DMS 273 treated with DMSO at 0.1 percent for 48 hours (cell line): ENCODE measurements around the gene BUB1B.
"Not testable (repeated sequence)": the region's sequence is repeated elsewhere in the genome, so short reads cannot be mapped to it uniquely, and the experiment has no call there.

Source experiments
- DNase-seq: peaks from one replicate; lab custom pipeline; 2025; lab: John Stamatoyannopoulos, UW

The BUB1B gene

DNA sequence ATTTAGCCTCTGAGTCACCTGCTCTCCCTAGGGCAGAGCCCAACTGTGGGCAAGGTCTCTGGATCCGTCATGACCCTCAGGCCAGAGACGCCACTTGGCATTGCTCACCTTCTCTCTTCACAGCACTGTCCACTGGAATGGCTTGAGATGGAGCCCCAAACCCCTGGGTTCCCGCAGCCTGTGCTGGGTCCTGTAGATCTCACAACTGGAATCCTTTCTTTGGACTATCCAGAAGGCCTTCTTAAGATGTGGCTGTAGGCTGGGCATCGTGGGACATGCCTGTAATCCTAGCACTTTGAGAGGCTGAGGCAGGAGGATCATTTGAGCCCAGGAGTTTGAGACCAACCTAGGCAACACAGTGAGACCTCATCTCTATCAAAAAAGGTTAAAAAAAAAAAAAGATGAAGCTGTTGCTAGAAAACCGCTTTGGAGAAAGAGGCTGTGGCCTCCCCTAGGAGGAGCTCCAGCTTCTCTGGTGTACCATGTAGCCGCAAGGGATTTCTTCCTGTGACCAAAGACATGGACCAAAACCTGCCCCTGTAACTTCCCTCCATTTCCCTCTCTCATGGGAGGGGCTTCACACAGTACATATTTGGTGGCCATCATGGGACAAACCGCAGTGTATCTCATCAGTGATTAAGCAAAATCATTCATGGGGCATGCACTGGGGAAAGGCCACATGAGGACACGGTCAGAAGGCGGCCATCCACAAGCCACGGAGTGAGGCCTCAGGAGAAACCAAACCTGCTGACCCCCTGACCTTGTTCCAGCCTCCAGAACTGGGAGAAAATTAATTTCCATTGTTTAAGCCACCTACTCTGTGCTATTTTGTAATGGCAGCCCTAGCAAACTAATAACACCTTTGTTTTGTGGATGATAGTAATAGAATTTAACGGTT, 23.3 kb upstream of the BUB1B start:
- no peak for DNase-seq

GRCh38 chr15:40138201-40138570, 22.7 kb upstream of the BUB1B start:
- not testable (repeated sequence) for DNase-seq

DNA sequence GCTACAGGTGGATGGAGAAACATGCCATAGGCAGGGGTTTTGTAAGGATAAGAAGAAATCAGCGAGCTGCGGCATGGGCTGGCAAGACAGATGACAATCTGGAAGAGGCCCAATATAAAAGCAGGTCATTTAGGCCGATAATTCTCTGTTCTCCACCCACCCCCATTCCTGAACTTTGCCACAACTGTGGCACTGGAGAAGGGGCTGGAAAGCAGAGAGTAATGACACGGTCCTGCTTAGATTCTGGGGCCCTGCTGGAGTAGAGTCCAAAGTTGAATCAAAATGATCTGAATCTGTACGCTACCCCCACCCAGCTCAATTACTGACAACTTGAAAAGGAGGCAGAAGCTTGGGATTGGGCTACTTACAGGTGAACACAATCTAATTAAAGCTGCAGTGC, 18.4 kb upstream of the BUB1B start:
- DNase-seq = no peak

DNA sequence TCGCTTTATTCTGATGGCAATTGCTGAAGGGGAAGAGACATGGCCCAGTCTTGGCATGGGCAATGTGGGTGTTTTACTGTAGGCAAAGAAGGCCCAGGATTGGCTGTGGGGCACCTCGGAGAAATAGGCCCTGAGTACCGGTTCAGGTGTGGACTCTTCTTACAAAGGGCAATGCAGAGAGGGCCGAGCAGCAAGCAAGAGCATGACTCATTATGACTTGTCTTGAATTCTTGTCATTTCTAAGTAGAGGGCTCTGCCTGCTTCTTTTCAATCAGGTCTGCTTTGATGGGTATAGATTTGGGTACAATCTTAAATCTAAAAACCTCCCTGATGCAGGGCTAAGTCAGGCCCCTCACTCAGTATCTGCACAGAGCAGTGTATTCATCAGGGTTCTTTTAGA, 14.8 kb upstream of the BUB1B start:
- no peak for DNase-seq

- DNase-seq = no peak
Measured at GRCh38 chr15:40149339-40149738, 11.5 kb upstream of the BUB1B start.

DNA sequence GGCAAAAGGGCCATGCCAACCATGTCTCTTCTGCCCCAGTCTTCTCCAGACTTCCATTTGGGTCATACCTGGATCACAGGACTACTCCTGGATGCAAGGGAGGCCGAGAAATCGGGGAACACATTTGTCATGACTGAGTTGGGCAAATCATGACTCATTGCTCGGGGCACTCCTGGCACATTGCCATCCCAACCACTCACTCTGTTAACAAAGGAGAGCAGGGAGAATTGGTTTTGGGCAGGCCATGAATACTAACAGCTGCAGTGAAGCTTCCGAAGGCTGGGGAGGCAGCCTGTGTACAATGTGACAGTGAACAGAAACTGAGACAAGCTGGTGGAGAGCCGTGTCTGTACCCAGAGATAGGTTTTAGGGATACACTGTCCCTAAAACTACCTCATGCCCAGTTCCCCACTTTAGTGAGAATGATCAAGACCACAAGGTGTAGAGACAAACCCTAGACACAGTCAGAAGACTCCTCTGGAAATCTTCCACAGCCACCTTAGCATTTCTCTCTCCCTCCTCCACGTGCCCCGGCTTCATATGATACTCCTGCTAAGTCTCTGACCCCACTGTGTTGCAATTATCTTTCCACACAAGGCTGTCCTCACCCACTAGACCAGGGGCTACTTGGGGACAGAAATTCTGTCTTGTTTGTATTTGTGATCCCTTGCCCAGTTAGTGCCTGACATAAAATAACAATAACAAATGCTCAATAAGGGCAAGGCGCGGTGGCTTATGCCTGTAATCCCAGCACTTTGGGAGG, 10.5 kb upstream of the BUB1B start:
- DNase-seq = no peak

- DNase-seq = no peak
Measured at GRCh38 chr15:40151499-40151898, 9.4 kb upstream of the BUB1B start.

DNA sequence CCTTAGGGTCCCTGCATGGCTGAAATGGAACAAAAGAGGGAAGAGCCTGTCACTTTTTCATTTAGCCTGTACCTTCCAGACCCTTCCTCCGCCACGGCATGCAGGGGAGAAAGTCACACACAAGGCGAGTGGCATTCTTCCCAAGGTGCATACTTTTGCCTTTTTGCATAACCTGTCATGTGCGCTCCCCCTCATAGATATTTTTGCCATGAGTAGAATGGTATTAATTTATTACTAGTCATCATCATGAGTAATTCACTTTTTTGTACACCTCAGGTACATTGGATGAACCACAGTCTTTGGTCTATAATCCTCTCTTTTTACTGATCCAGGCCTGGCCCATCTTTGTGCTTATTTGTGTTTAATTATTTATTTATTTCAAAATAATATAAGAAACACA, 8.9 kb upstream of the BUB1B start:
- DNase-seq = no peak

GRCh38 chr15:40154821-40155220, 6.0 kb upstream of the BUB1B start:
- not testable (repeated sequence) for DNase-seq

DNA sequence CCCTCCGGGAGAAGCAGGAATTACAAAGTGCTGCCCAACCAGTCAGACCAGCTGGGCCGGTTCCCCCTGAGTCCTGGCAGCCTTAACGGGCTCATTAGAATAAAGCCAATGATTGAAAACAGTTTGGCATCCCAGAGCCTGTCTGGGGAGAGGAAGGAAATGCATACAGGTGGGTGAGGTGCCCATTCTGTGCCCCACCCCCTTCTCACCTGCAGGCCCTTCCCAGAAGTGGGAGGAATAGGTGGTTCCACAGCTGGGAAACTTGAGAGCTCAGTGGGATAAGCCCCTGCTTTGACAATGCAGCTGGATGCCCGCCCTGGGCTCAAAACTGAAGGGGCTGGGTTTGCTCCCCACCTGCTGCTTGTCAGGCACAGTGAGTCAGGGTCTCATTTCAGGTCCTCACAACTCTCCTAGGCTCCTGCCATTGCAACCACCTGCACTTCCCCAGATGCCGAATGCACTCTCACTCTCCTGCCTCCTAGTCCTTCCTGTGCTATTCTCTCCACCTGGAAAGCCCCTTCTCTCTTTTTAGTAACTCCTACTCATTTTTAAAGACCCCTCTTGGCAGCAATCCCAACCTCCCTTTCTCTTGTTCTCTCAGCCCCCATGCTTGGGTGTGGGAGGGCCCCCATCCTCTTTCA, 5.5 kb upstream of the BUB1B start:
- DNase-seq = no peak

- no peak for DNase-seq
Measured at GRCh38 chr15:40157778-40158447, 3.0 kb upstream of the BUB1B start.

DNA sequence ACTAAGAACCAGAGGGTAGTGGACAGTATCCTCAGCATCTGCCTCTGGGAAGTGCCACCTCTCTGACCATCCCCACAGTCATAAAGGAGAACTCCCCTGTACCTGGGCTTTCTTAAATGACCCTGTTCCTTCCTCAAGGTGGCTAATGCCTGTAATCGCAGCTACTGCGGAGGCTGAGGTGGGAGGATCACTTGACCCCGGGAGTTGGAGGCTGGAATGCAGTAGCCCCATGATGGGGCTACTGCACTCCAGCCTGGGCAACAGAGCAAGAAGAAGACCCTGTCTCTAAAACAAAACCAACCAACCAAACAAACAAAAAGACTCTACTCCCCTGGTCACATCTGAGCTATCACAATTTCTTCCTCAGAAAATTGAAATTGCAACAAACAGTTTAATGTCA, 848 bp upstream of the BUB1B start:
- DNase-seq = no peak

- DNase-seq = no peak
Measured at GRCh38 chr15:40161693-40162391, 973 bp downstream of the BUB1B start.

GRCh38 chr15:40162552-40162951, 1.7 kb downstream of the BUB1B start:
- no peak for DNase-seq

- no peak for DNase-seq
Measured at GRCh38 chr15:40163657-40164416, 3.0 kb downstream of the BUB1B start.

DNA sequence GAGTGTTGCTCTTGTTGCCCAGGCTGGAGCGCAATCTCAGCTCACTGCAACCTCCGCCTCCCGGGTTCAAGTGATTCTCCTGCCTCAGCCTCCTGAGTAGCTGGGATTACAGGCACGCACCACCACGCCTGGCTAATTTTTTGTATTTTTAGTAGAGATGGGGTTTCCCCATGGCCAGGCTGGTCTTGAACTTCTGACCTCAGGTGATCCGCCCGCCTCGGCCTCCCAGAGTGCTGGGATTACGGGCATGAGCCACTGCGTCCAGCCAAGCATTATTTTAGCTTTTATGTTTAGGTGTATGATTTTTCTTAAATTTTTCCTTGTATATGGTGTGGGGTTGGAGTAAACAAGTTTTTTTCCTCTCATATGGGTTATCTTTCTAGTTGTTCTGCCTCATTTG, 6.5 kb downstream of the BUB1B start:
- DNase-seq = not testable (repeated sequence)

GRCh38 chr15:40175160-40175559, 14.3 kb downstream of the BUB1B start:
- DNase-seq = no peak

DNA sequence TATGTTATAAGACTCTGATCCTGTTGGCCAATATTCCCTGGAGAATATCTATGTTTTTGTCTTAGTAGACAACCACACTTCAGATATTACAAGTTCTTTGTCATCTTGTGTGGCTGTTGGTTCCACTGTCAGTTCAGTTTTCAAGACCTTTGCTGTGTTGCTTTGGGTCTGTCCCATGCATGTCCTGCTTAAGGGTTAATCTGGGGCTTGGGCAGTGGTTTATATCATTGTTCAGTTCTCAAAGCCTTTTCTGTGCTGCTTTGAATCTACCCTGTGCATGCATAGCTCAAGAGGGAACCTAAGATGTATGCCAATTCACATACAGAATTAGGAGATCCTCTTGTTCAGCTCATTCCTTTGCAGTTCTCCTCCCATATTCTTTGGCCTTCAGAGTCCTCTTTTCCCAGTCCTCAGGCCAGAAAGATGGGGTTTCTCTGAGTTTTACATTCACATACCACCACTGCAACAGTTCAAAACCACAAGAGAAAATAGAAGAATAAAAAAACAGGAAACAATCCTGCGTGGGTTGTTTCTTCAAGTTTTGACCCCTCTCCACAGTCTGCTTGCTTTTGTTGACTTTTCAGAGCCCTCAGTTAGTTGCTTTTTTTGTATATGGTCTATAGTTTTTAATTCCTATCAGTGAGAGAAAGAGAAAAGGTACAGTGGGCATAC, 21.6 kb downstream of the BUB1B start:
- DNase-seq = no peak

GRCh38 chr15:40183636-40184463, 23.0 kb downstream of the BUB1B start:
- DNase-seq = no peak
